Ascending aorta (tissue), 2 donors: ENCODE results near the gene YAF2. TPM values are rescaled to one million over a fixed set of nuclear protein-coding genes. Genes with fewer than 3 reads are reported as not detected.

ENCODE experiments used
- DNase-seq, 2 donors: peaks; one replicate each; pipeline ENCODE4 v3.0.0-alpha.2; 2019; ENCODE audit warnings: low spot score in 2 of 2
- H3K27ac ChIP-seq, 2 donors: fragments of 200-600 bp; sonication (generic); one replicate each; pipeline ENCODE4 v1.5.1; 2016 to 2017; ENCODE audit warnings: mild to moderate bottlenecking in 1 of 2
- H3K27me3 ChIP-seq: fragments of 200-600 bp; sonication (generic); one replicate; pipeline ENCODE4 v1.5.1; 2017
- H3K36me3 ChIP-seq, 2 donors: fragments of 200-600 bp; sonication (generic); one replicate each; pipeline ENCODE4 v1.5.1; 2016
- H3K4me1 ChIP-seq, 2 donors: fragments of 200-600 bp; sonication (generic); one replicate each; pipeline ENCODE4 v1.5.1; 2016 to 2017; ENCODE audit warnings: mild to moderate bottlenecking in 1 of 2
- H3K4me3 ChIP-seq, 2 donors: fragments of 200-600 bp; sonication (generic); one replicate each; pipeline ENCODE4 v1.5.1; 2016 to 2017; ENCODE audit warnings: mild to moderate bottlenecking in 1 of 2
- H3K9me3 ChIP-seq, 2 donors: fragments of 200-600 bp; sonication (generic); one replicate each; pipeline ENCODE4 v1.5.1; 2016
- intact Hi-C: fragments of 100-400 bp; cut with DNase I; formaldehyde crosslinking; loops from one replicate; pipeline ENCODE4 v1.15.1; 2023
- total RNA-seq: library from RNA; depleted of rRNA; stranded (reverse); fragments of >200 nt; gene quantifications from one replicate; pipeline ENCODE4 v1.1.0, GENCODE V29; 2016
- TF ChIP-seq, protein P1 (sequence below), 3 experiments: fragments of 200-600 bp in 2 of 3; fragments of 450-650 bp in 1 of 3; sonication (generic) in 2 of 3; IDR thresholded peaks; one replicate each; pipeline ENCODE4 v1.5.1; 2016 to 2019; ENCODE audit warnings: antibody characterized with exemption in 3 of 3, mild to moderate bottlenecking in 1 of 3, moderate library complexity in 1 of 3

YAF2 gene
- total RNA-seq, 1 donor from 2014 or later, result 14.2 TPM

DNA sequence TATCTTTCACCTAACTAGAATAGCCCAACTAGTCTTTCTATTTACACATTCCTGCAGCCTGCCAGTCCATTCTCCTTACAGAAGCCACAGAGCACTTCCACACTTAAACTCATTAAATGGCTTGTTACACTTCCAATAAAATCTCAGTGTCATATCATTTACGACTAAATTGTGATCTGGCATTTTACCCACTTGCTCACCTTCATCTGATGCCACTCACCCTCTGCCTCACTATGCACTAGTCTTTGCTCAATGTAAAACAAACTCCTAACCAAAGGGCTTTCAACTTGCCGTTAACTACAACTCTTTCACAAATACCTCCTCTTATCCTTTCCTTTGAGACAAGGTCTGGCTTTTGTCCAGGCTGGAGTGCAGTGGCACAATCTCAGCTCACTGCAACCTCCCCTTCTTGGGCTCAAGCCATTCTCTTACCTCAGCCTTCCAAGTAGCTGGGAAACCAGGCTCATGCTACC is 24.1 kb downstream of the YAF2 start:
- TF ChIP-seq, protein P1, sequence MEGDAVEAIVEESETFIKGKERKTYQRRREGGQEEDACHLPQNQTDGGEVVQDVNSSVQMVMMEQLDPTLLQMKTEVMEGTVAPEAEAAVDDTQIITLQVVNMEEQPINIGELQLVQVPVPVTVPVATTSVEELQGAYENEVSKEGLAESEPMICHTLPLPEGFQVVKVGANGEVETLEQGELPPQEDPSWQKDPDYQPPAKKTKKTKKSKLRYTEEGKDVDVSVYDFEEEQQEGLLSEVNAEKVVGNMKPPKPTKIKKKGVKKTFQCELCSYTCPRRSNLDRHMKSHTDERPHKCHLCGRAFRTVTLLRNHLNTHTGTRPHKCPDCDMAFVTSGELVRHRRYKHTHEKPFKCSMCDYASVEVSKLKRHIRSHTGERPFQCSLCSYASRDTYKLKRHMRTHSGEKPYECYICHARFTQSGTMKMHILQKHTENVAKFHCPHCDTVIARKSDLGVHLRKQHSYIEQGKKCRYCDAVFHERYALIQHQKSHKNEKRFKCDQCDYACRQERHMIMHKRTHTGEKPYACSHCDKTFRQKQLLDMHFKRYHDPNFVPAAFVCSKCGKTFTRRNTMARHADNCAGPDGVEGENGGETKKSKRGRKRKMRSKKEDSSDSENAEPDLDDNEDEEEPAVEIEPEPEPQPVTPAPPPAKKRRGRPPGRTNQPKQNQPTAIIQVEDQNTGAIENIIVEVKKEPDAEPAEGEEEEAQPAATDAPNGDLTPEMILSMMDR (IDR thresholded peaks at IDR 0.05), result no peak
- Histone ChIP-seq H3K4me3 (no peak overlapping the region), H3K4me1 (peaks cover 0 to 6% of the 10 kb centered on the region in 2 donors), H3K27me3 (no peaks in the 10 kb centered on the region), H3K9me3 (no peaks in the 10 kb centered on the region), H3K27ac (no peak overlapping the region), H3K36me3 (peaks cover 0 to 8% of the 10 kb centered on the region in 2 donors)
- DNase-seq, result peak in 1 of 2 donors; percentile 71
- intact Hi-C loops, result no loop called here

DNA sequence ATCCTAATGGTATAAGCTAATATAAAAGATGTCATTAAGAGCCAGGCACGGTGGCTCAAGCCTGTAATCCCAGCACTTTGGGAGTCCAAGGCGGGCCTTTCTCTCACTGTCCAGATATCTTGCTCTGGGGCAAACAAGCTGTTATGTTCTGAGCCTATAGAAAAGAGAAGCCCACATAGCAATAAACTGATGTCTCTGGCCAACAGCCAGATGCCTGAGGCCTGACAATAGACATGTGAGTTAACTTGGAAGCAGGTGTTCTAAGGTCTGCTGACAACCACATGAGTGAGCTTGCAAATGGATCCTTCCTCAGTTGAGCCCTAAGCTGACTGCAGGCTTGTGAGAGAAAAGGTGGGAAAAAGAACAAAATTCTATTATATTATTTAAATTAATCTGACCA is 25.0 kb downstream of the YAF2 start:
- TF ChIP-seq, protein P1 (IDR thresholded peaks at IDR 0.05), result no peak

DNA sequence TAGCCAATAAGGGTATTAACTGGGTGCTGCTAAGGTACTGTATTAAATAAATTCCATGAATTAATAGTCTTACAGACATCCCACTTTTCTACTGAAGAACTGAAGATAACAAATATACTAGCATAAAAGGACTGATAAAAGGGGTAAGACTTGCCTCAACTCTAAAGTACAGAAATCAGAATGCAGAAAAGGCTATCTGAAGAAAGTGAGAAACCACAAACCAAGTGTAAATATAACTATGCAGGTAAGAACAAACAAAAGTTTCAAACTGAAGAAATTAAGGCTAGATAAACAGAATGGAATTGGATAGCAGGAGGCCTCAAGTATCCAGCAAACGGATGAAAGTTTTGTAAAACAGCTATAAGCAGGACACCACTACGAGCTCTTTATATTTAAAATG is 29.5 kb downstream of the YAF2 start:
- Histone ChIP-seq H3K4me3 (no peak overlapping the region), H3K36me3 (peaks cover 0 to 20% of the 10 kb centered on the region in 2 donors), H3K27ac (no peak overlapping the region), H3K27me3 (no peaks in the 10 kb centered on the region), H3K4me1 (no peaks in the 10 kb centered on the region), H3K9me3 (no peaks in the 10 kb centered on the region)
- intact Hi-C loops, result no loop called here
- DNase-seq, result no peak
- TF ChIP-seq, protein P1 (IDR thresholded peaks at IDR 0.05), result no peak

More for the DNA sequence above, 25.0 kb downstream of the YAF2 start:
- H3K36me3 ChIP-seq, result peaks cover 0 to 15% of the 10 kb centered on the region in 2 donors
- no peak overlapping the region for H3K27ac ChIP-seq
- no peaks in the 10 kb centered on the region for H3K27me3 ChIP-seq
- no peak for DNase-seq
- intact Hi-C loops, result no loop called here
- peaks cover 0 to 6% of the 10 kb centered on the region in 2 donors for H3K4me1 ChIP-seq
- H3K9me3 ChIP-seq, result no peaks in the 10 kb centered on the region
- H3K4me3 ChIP-seq, result no peak overlapping the region

DNA sequence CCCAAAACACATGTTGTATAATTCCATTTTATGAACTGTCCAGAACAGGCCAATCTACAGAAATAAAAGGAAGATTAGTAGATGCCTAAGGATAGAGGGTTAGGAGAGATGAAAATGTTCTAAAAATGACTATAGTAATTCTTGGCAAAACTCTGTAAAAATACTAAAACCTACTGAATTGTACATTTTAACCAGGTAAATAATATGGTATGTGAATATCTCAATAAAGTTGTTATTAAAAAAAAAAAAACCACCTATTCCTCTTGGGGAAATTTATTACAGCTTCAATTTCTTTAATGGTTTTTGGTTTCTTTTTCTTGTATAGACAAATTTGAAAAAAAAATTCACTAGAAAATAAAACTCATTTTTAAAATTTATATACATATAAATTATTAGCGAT is 33.2 kb downstream of the YAF2 start:
- Histone ChIP-seq H3K27me3 (no peaks in the 10 kb centered on the region), H3K9me3 (no peaks in the 10 kb centered on the region), H3K36me3 (peaks cover 0 to 14% of the 10 kb centered on the region in 2 donors), H3K27ac (no peak overlapping the region), H3K4me1 (no peaks in the 10 kb centered on the region), H3K4me3 (no peak overlapping the region)
- no peak for DNase-seq
- intact Hi-C loops, result no loop called here
- TF ChIP-seq, protein P1 (IDR thresholded peaks at IDR 0.05), result no peak

DNA sequence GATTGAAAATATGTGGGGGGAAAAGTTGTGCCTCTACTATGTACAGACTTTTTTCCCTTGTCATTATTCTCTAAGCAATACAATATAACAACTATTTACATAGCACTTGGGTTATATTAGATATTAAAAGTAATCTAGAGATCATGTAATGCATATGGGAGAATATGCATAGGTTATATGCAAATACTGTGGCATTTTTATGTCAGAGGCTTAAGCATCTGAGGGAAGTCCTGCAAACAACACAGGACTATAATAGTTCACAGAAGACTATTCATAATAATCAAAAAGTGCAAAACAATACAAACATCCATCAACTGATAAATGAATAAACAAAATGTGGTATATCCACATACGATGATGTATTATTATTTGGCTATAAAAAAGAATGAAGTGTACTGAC is 33.7 kb downstream of the YAF2 start:
- TF ChIP-seq, protein P1 (IDR thresholded peaks at IDR 0.05), result no peak
- H3K27me3 ChIP-seq, result no peaks in the 10 kb centered on the region
- H3K4me3 ChIP-seq, result no peak overlapping the region
- H3K36me3 ChIP-seq, result peaks cover 0 to 13% of the 10 kb centered on the region in 2 donors
- intact Hi-C loops, result no loop called here
- no peaks in the 10 kb centered on the region for H3K4me1 ChIP-seq
- no peak for DNase-seq
- no peaks in the 10 kb centered on the region for H3K9me3 ChIP-seq
- no peak overlapping the region for H3K27ac ChIP-seq

DNA sequence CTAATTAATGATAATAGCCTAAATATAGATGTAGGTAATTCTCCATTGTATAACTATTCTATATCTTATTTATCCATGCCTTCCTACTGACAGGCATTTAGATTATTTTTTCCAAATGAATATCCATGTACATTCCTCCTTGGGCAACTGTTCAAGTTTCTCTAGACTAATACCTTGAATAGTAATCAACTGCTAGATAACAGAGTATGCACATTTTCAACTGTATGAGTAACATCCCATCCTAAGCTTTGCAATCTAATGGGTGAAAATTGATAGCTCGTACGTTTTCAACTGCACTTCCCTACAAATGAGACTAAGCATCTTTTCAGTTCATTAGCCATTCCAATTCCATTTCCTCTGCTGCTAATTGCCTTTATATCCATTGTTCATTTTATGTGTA is 37.0 kb downstream of the YAF2 start:
- Histone ChIP-seq H3K27ac (no peak overlapping the region), H3K9me3 (no peaks in the 10 kb centered on the region), H3K4me1 (no peaks in the 10 kb centered on the region), H3K4me3 (no peak overlapping the region), H3K36me3 (peaks cover 0 to 9% of the 10 kb centered on the region in 2 donors), H3K27me3 (no peaks in the 10 kb centered on the region)
- intact Hi-C loops, result no loop called here
- TF ChIP-seq, protein P1 (IDR thresholded peaks at IDR 0.05), result no peak
- no peak for DNase-seq
